Psoas muscle (tissue), 8 donors: ENCODE data around the gene AGER. TPM values are rescaled to one million over a fixed set of nuclear protein-coding genes. Genes with fewer than 3 reads are reported as not detected.

ENCODE experiments used
- ATAC-seq, 4 donors: fragments of 200-7000 bp; cut with Tn5 transposase; one replicate each; pipeline ENCODE4 v1.9.1; 2020; ENCODE audit warnings: moderate library complexity in 3 of 4, mild to moderate bottlenecking in 2 of 4
- DNase-seq, 2 donors: peaks; one replicate each; pipeline ENCODE4 v3.0.0-alpha.2; 2020
- H3K27ac ChIP-seq: fragments of 200-600 bp; one replicate; pipeline ENCODE4 v1.8.0; 2022
- H3K27me3 ChIP-seq, 3 donors: fragments of 200-600 bp in 1 of 3; one replicate each; pipeline versions ENCODE4 v1.6.1 to v1.8.0; 2013 to 2022; ENCODE audit warnings: low read length in 2 of 3, mild to moderate bottlenecking in 2 of 3, moderate library complexity in 1 of 3; ENCODE audit not compliant: insufficient read depth in 3 of 3
- H3K36me3 ChIP-seq, 2 donors: fragments of 200-600 bp in 1 of 2; one replicate each; pipeline versions ENCODE4 v1.6.1 to v1.8.0; 2013 to 2022; ENCODE audit warnings: low read depth in 1 of 2, mild to moderate bottlenecking in 1 of 2, moderate library complexity in 1 of 2; ENCODE audit not compliant: insufficient read depth in 1 of 2
- H3K4me1 ChIP-seq: fragments of 200-600 bp; one replicate; pipeline ENCODE4 v1.8.0; 2022
- H3K4me3 ChIP-seq: fragments of 200-600 bp; one replicate; pipeline ENCODE4 v1.8.0; 2022; ENCODE audit warnings: mild to moderate bottlenecking
- H3K9me3 ChIP-seq: fragments of 200-600 bp; one replicate; pipeline ENCODE4 v1.8.0; 2022
- WGBS, 3 donors: extraction: QIAGEN DNeasy Blood & Tissue Kit; methylation state at CpG; one replicate each; pipeline versions ENCODE4 v1.1.6 to v1.1.7; 2013; 5-methylcytosine and 5-hydroxymethylcytosine counted together
- intact Hi-C, 2 donors: fragments of 100-400 bp; cut with DNase I; formaldehyde crosslinking; loops; one replicate each; pipeline versions ENCODE4 v1.11.0 to v1.14.2; 2022
- long read RNA-seq, 2 donors: library from polyadenylated mRNA; unstranded; transcript quantifications; one replicate each; pipeline ENCODE4 v2.0.0, GENCODE V29; 2021
- polyA plus RNA-seq, 3 donors: library from polyadenylated mRNA; stranded (reverse); fragments of 200-250 nt; gene quantifications; one replicate each; pipeline ENCODE4 v1.2.3, GENCODE V29; 2013
- total RNA-seq, 4 donors: library from RNA; stranded (reverse); fragmentation: NEBNext Ultra II Directional in 2 of 4; extraction: Animal tissue kit (Norgen Biotek cat#: 25700) in 2 of 4; gene quantifications; one replicate each; pipeline versions ENCODE4 v1.2.1 to v1.2.4, GENCODE V29; 2021 to 2023
- TF ChIP-seq, protein P1 (sequence below): fragments of 200-600 bp; IDR thresholded peaks from one replicate; pipeline ENCODE4 v1.8.0; 2022; ENCODE audit warnings: antibody characterized with exemption
- donor health status: healthy with polysubstance abuse.
- donor health status: DM: no; HTN: no; CAD: no; lungs with moderate emphysema.
- donor health status: Bipolar disorder and iron deficiency.
- donor health status: healthy.
- donor health status: DM: yes; HTN: yes; CAD: no.
- donor health status: DM: no; HTN: no; CAD: no.
- donor health status: DM: no; HTN: no; CAD: no.
- donor health status: DM: yes; HTN: yes; CAD: no.

Gene AGER
- total RNA-seq (1 to 10 TPM in 3 of 4 donors, under 1 TPM in 1; 0.85 to 2.0 (median 1.4) TPM), polyA plus RNA-seq (1 to 10 TPM in 1 of 3 donors, under 1 TPM in 2; 0.79 to 1.7 (median 0.91) TPM)
- long read RNA-seq, donor 1: 0 reads
- long read RNA-seq, donor 2: 0 reads

DNA sequence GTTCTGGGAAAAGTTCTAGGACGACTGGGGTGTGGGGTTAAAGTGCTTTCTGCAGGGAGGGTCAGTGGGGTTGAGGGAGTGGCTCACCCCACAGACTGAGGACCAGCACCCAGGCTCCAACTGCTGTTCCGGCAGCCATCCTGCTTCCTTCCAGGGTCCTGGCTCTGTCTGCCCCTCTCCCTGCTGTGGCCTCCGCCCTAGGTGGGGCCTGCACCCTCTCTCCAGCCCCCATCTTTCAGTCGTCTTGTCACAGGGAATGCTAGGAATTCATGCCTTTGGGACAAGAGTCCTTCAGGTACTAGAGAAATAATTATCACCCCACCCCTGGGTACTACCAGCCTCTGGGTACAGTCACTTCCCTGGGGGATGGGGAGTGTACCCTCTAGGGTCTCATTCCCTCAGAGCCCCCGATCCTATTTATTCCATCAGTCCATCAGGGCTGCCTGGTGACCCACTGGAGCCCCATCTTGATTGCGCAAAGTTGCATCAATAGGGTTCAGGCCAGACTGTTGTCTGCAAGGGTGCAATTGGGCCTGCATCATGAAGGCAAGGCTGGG lies at the start of gene AGER:
TSS of gene AGER (minus strand) at position 170 of the 557 bp plus-strand sequence. CDS start at position 139, 31 bp downstream.
- peaks cover 26% of the 10 kb centered on the region for H3K4me1 ChIP-seq
- no peak for ATAC-seq
- H3K27ac ChIP-seq: peak within 1 kb of the TSS; percentile 76

DNA sequence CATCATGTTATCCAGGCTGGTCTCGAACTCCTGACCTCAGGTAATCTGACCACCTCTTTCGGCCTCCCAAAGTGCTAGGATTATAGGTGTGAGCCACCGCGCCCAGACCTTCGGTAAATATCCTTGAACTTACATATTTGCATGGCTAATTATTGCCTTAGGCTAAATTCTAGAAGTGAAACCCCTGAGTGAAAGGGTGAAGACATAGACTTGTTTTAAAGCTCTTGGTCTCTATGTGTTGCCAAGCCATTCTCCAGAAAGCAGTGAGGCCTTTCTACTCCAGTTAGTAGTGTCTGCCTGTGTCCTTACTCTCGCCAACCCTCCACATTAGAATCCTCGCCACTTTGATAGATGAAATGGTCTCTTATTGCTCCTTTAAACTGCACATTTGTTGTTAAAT lies 42.4 kb upstream of the AGER start:
- no peaks in the 10 kb centered on the region for H3K27me3 ChIP-seq
- intact Hi-C loops: no loop called here
- no peaks in the 10 kb centered on the region for H3K9me3 ChIP-seq
- no peak overlapping the region for H3K27ac ChIP-seq
- H3K36me3 ChIP-seq: no peaks in the 10 kb centered on the region
- no peak overlapping the region for H3K4me3 ChIP-seq
- H3K4me1 ChIP-seq: no peaks in the 10 kb centered on the region
- ATAC-seq (no peak), DNase-seq (no peak)
- TF ChIP-seq, protein P1, sequence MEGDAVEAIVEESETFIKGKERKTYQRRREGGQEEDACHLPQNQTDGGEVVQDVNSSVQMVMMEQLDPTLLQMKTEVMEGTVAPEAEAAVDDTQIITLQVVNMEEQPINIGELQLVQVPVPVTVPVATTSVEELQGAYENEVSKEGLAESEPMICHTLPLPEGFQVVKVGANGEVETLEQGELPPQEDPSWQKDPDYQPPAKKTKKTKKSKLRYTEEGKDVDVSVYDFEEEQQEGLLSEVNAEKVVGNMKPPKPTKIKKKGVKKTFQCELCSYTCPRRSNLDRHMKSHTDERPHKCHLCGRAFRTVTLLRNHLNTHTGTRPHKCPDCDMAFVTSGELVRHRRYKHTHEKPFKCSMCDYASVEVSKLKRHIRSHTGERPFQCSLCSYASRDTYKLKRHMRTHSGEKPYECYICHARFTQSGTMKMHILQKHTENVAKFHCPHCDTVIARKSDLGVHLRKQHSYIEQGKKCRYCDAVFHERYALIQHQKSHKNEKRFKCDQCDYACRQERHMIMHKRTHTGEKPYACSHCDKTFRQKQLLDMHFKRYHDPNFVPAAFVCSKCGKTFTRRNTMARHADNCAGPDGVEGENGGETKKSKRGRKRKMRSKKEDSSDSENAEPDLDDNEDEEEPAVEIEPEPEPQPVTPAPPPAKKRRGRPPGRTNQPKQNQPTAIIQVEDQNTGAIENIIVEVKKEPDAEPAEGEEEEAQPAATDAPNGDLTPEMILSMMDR: no peak
- WGBS, 3 donors: 90 to 93% (median 92%) methylated on average over 7 of the region's 7 CpGs

More for the DNA sequence above, at the start of gene AGER:
- H3K4me3 ChIP-seq: peak within 1 kb of the TSS; percentile 22
- no peak for DNase-seq
- H3K36me3 ChIP-seq: peaks cover 0 to 59% of the 10 kb centered on the region in 2 donors
- no peaks in the 10 kb centered on the region for H3K9me3 ChIP-seq
- WGBS, 3 donors: 64 to 74% (median 68%) methylated on average over 6 of the region's 6 CpGs
- TF ChIP-seq, protein P1: no peak
- intact Hi-C loops: no loop called here
- no peaks in the 10 kb centered on the region for H3K27me3 ChIP-seq

DNA sequence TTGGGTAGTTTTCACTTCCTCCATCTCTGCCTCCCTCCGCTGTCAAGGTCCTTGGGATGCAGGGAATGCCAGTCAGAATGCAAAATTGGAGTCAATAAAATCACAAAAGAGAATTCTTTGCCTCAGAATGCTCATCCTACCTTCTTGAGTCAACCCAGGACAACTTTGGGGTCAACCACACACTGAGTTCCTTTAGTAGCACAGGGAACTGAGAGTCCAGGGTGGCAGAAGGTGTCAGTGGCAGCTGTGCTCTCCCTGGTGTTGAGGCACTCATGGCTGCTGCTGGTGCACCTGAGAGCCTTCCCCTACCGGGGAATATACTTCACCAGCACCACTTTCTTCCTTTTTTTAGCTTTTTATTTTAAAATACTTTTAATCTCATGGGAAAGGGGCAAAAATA lies 40.6 kb upstream of the AGER start:
- TF ChIP-seq, protein P1: no peak
- Histone ChIP-seq H3K27ac (no peak overlapping the region), H3K27me3 (peaks cover 0 to 4% (median 0%) of the 10 kb centered on the region in 3 donors), H3K36me3 (no peaks in the 10 kb centered on the region), H3K9me3 (no peaks in the 10 kb centered on the region), H3K4me3 (no peak overlapping the region), H3K4me1 (no peaks in the 10 kb centered on the region)
- DNase-seq: no peak
- ATAC-seq: no peak
- 77 to 82% (median 78%) methylated on average over 2 of the region's 2 CpGs for WGBS, 3 donors
- intact Hi-C loops: no loop called here

DNA sequence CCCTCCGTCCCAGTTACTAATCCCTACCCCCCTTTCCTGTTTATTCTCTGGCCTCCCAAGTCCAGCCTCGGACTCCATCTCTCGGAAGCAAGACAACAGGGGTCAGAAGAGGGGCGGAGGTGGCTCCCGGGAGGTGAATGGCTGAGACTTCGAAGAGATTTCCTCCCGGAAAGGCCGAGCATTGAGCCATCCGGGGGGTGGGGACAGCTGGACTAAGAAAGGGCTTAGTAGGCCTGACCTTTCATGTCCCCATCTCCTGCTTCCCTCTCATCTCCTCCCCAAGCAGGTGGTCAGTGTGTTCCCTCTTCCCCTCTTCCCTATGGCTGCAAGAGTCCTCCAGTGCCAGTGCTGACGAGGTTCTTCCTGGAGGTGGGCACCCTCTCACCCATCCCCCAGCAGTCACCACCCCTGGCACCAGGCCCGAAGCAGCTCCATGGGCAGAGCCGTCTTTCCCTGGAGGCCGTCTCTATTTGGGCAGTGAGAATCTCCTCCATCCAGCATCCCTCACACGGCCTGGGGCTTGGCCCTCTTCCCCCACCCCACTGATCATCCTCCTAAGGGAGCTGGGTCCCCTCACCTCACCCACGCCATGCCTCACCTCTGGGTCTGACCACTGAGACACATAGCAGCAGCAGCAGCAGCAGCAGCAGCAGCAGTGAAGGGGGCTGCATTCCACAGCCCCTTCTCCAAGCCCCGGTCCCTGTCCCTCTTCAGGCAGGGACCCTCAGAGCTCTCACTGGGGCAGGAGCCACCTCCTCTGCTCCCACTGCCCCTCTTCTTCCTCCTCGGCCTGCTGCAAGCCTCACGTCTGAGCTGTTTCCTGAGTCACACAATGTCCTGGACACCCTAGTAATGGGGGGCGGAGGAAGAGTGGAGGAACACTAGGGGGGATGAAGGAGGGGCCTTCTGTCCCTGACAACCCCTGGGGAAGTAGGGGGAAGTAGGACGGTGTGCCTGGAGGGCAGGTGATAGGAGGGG lies 39.5 kb upstream of the AGER start, which contains the start of gene NOTCH4:
TSS of gene NOTCH4 (minus strand) at position 810 of the 978 bp plus-strand sequence. CDS start at position 671, 139 bp downstream.
- peak in 3 of 4 donors; percentile 27 to 33 (median 30) for ATAC-seq
- H3K4me3 ChIP-seq: peak within 1 kb of the TSS; percentile 53
- H3K27ac ChIP-seq: no peak within 1 kb of the TSS
- no peak for DNase-seq
- TF ChIP-seq, protein P1: no peak
- H3K9me3 ChIP-seq: no peaks in the 10 kb centered on the region
- WGBS, 3 donors: 34 to 49% (median 37%) methylated on average over 20 of the region's 20 CpGs
- intact Hi-C loops: no loop called here
- no peaks in the 10 kb centered on the region for H3K36me3 ChIP-seq
- peaks cover 0 to 4% (median 0%) of the 10 kb centered on the region in 3 donors for H3K27me3 ChIP-seq
- H3K4me1 ChIP-seq: no peaks in the 10 kb centered on the region
